SK-N-SH treated with all-trans-retinoic acid at 6 μM for 48 hours (cell line): ENCODE measurements around the gene EHBP1.

ENCODE experiments used
- CSRNP3 ChIP-seq: fragments of 250-450 bp; sonication (Bioruptor Pico); IDR thresholded peaks from 2 replicates; pipeline ENCODE4 v1.5.1; 2021; ENCODE audit warnings: mild to moderate bottlenecking, moderate library complexity
- RARB ChIP-seq: fragments of 250-450 bp; sonication (Bioruptor Pico); IDR thresholded peaks from 2 replicates; pipeline ENCODE4 v1.8.0; 2021; ENCODE audit warnings: mild to moderate bottlenecking, moderate library complexity
- ZC3H10 ChIP-seq: fragments of 250-450 bp; sonication (Bioruptor Pico); IDR thresholded peaks from 2 replicates; pipeline ENCODE4 v1.5.1; 2021; ENCODE audit warnings: mild to moderate bottlenecking, moderate library complexity
- ZFP3 ChIP-seq: fragments of 250-450 bp; sonication (Bioruptor Pico); IDR thresholded peaks from 2 replicates; pipeline ENCODE4 v1.5.0; 2020; ENCODE audit warnings: mild to moderate bottlenecking, moderate library complexity
- ZNF565 ChIP-seq: fragments of 450-650 bp; formaldehyde crosslinking; conservative IDR thresholded peaks from 2 replicates; pipeline ENCODE4 v1.5.0; 2020; ENCODE audit warnings: low read depth, mild to moderate bottlenecking, moderate library complexity
- ZNF70 ChIP-seq: fragments of 450-650 bp; formaldehyde crosslinking; IDR thresholded peaks from 2 replicates; pipeline ENCODE4 v1.5.0; 2020; ENCODE audit warnings: mild to moderate bottlenecking, moderate library complexity
- TF ChIP-seq, protein P1 (sequence below): fragments of 250-450 bp; sonication (Bioruptor Pico); IDR thresholded peaks from 2 replicates; pipeline ENCODE4 v1.8.0; 2021; ENCODE audit warnings: low read depth, mild to moderate bottlenecking, moderate library complexity, borderline replicate concordance

- no peak for TF ChIP-seq RARB (CRISPR knock-in tag)
- no peak for TF ChIP-seq ZC3H10 (CRISPR knock-in tag)
- TF ChIP-seq CSRNP3 (CRISPR knock-in tag), result no peak
- no peak for TF ChIP-seq ZFP3
- no peak for TF ChIP-seq ZNF70
- TF ChIP-seq, protein P1, sequence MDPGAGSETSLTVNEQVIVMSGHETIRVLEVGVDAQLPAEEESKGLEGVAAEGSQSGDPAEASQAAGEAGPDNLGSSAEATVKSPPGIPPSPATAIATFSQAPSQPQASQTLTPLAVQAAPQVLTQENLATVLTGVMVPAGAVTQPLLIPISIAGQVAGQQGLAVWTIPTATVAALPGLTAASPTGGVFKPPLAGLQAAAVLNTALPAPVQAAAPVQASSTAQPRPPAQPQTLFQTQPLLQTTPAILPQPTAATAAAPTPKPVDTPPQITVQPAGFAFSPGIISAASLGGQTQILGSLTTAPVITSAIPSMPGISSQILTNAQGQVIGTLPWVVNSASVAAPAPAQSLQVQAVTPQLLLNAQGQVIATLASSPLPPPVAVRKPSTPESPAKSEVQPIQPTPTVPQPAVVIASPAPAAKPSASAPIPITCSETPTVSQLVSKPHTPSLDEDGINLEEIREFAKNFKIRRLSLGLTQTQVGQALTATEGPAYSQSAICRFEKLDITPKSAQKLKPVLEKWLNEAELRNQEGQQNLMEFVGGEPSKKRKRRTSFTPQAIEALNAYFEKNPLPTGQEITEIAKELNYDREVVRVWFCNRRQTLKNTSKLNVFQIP, result no peak
- no peak for TF ChIP-seq ZNF565 (CRISPR knock-in tag)
Measured at GRCh38 chr2:63009490-63009889, 304.0 kb downstream of the EHBP1 start.
